HUES48 (cell line): Measurements from ENCODE around the gene COBLL1.

Experiments
- H3K27ac ChIP-seq: one replicate; pipeline ENCODE4 v1.7.0; 2013; ENCODE audit warnings: low read depth, low read length, inconsistent platforms
- H3K27me3 ChIP-seq: 2 replicates; pipeline ENCODE4 v1.6.1; 2013; ENCODE audit warnings: mild to moderate bottlenecking, low read length; ENCODE audit not compliant: control insufficient read depth, insufficient read depth
- H3K36me3 ChIP-seq: 2 replicates; pipeline ENCODE4 v1.6.1; 2013; ENCODE audit warnings: low read length; ENCODE audit not compliant: control insufficient read depth, insufficient read depth
- H3K4me1 ChIP-seq: 2 replicates; pipeline ENCODE4 v1.6.1; 2013; ENCODE audit warnings: mild to moderate bottlenecking, low read length; ENCODE audit not compliant: control insufficient read depth, insufficient read depth
- H3K4me3 ChIP-seq: 2 replicates; pipeline ENCODE4 v1.5.1; 2013; ENCODE audit warnings: mild to moderate bottlenecking, low read depth, low read length
- H3K9ac ChIP-seq: 2 replicates; pipeline ENCODE4 v1.6.1; 2013; ENCODE audit warnings: mild to moderate bottlenecking, low read depth, low read length, moderate library complexity
- H3K9me3 ChIP-seq: 2 replicates; pipeline ENCODE4 v1.6.1; 2013; ENCODE audit warnings: low read length; ENCODE audit not compliant: control insufficient read depth, insufficient read depth

The COBLL1 gene

GRCh38 chr2:164837807-164838206 lies 3.8 kb downstream of the COBLL1 start:
- Histone ChIP-seq H3K4me3 (no peak overlapping the region), H3K4me1 (peaks cover 8% of the 10 kb centered on the region), H3K27me3 (peaks cover 11% of the 10 kb centered on the region), H3K36me3 (no peaks in the 10 kb centered on the region), H3K9me3 (no peaks in the 10 kb centered on the region), H3K27ac (no peak overlapping the region), H3K9ac (no peak overlapping the region)

- H3K9ac ChIP-seq = no peak overlapping the region
- H3K4me1 ChIP-seq = peaks cover 7% of the 10 kb centered on the region; the same call in 1 of the 2 replicates
- no peak overlapping the region for H3K4me3 ChIP-seq
- peaks cover 11% of the 10 kb centered on the region for H3K27me3 ChIP-seq
- H3K36me3 ChIP-seq = no peaks in the 10 kb centered on the region
- no peaks in the 10 kb centered on the region for H3K9me3 ChIP-seq
- H3K27ac ChIP-seq = no peak overlapping the region
Measured at GRCh38 chr2:164836907-164837306, 4.7 kb downstream of the COBLL1 start.

GRCh38 chr2:164835302-164835701 lies 6.3 kb downstream of the COBLL1 start:
- Histone ChIP-seq H3K27me3 (peaks cover 7% of the 10 kb centered on the region), H3K9me3 (no peaks in the 10 kb centered on the region), H3K36me3 (no peaks in the 10 kb centered on the region), H3K9ac (no peak overlapping the region), H3K4me3 (no peak overlapping the region), H3K27ac (no peak overlapping the region), H3K4me1 (peaks cover 5% of the 10 kb centered on the region; the same call in 1 of the 2 replicates)

- no peak overlapping the region for H3K27ac ChIP-seq
- H3K4me3 ChIP-seq = no peak overlapping the region
- no peaks in the 10 kb centered on the region for H3K36me3 ChIP-seq
- H3K4me1 ChIP-seq = no peaks in the 10 kb centered on the region
- no peaks in the 10 kb centered on the region for H3K9me3 ChIP-seq
- no peak overlapping the region for H3K9ac ChIP-seq
- no peaks in the 10 kb centered on the region for H3K27me3 ChIP-seq
Measured at GRCh38 chr2:164831887-164832286, 9.7 kb downstream of the COBLL1 start.

- Histone ChIP-seq H3K36me3 (no peaks in the 10 kb centered on the region), H3K4me1 (no peaks in the 10 kb centered on the region), H3K4me3 (no peak overlapping the region), H3K9ac (no peak overlapping the region), H3K9me3 (no peaks in the 10 kb centered on the region), H3K27me3 (no peaks in the 10 kb centered on the region), H3K27ac (no peak overlapping the region)
Measured at GRCh38 chr2:164831180-164831579, 10.4 kb downstream of the COBLL1 start.

- Histone ChIP-seq H3K9ac (no peak overlapping the region), H3K4me1 (no peaks in the 10 kb centered on the region), H3K4me3 (no peak overlapping the region), H3K27me3 (no peaks in the 10 kb centered on the region), H3K9me3 (no peaks in the 10 kb centered on the region), H3K36me3 (no peaks in the 10 kb centered on the region), H3K27ac (no peak overlapping the region)
Measured at GRCh38 chr2:164826293-164827243, 15.1 kb downstream of the COBLL1 start.

GRCh38 chr2:164824872-164825271 lies 16.8 kb downstream of the COBLL1 start:
- no peaks in the 10 kb centered on the region for H3K9me3 ChIP-seq
- no peaks in the 10 kb centered on the region for H3K36me3 ChIP-seq
- no peak overlapping the region for H3K27ac ChIP-seq
- H3K9ac ChIP-seq = no peak overlapping the region
- H3K4me1 ChIP-seq = no peaks in the 10 kb centered on the region
- no peak overlapping the region for H3K4me3 ChIP-seq
- no peaks in the 10 kb centered on the region for H3K27me3 ChIP-seq

GRCh38 chr2:164823126-164823525 lies 18.5 kb downstream of the COBLL1 start:
- Histone ChIP-seq H3K27ac (no peak overlapping the region), H3K36me3 (no peaks in the 10 kb centered on the region), H3K9ac (no peak overlapping the region), H3K9me3 (no peaks in the 10 kb centered on the region), H3K4me3 (no peak overlapping the region), H3K4me1 (no peaks in the 10 kb centered on the region), H3K27me3 (no peaks in the 10 kb centered on the region)

GRCh38 chr2:164821338-164821737 lies 20.3 kb downstream of the COBLL1 start:
- Histone ChIP-seq H3K4me1 (no peaks in the 10 kb centered on the region), H3K27me3 (no peaks in the 10 kb centered on the region), H3K36me3 (no peaks in the 10 kb centered on the region), H3K4me3 (no peak overlapping the region), H3K27ac (no peak overlapping the region), H3K9me3 (no peaks in the 10 kb centered on the region), H3K9ac (no peak overlapping the region)

GRCh38 chr2:164818149-164819136 lies 23.2 kb downstream of the COBLL1 start:
- no peaks in the 10 kb centered on the region for H3K36me3 ChIP-seq
- H3K9ac ChIP-seq = no peak overlapping the region
- no peaks in the 10 kb centered on the region for H3K27me3 ChIP-seq
- H3K4me3 ChIP-seq = no peak overlapping the region
- no peak overlapping the region for H3K27ac ChIP-seq
- H3K9me3 ChIP-seq = no peaks in the 10 kb centered on the region
- no peaks in the 10 kb centered on the region for H3K4me1 ChIP-seq
